Measurements from ENCODE around the gene ACOT7. TPM values are rescaled to one million over a fixed set of nuclear protein-coding genes. Genes with fewer than 3 reads are reported as not detected.

Gene ACOT7
- total RNA-seq, 1 experiment from 2014 or later, result 120 TPM

DNA sequence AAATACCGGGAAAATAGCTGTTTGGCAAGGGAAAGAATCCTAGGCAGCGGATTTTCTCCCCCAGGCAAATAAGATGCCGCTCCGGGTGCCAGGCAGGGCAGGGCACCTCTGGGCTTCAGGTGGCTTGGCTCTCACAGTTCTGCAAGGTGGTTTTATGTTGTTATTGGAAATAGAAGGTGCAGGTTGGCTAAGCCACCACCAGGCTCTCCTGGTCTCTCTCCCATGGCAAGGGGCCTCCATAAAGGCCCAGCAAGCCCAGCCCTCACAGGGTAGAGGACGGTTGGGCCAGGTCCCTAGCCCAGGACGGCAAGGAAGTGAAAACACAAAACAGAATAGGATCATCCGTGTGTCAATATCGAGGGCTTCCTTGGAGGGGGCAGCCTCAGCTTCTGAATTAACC is 95.0 kb downstream of the ACOT7 start:
- in situ Hi-C loops (cut with HindIII; ENCODE audit: low pct_unique_long_range_greater_than_20kb, low sequenced_read_pairs) (no loop called here), intact Hi-C loops (cut with micrococcal nuclease; ENCODE audit: unreplicated experiment) (no loop called here)
- BruUV-seq (replicated peaks), result no TSS peak
- no peak for DNase-seq (ENCODE audit: low read depth, low spot score)
- Histone ChIP-seq H3K27ac (ENCODE audit: low read length) (no peak overlapping the region), H3K4me1 (ENCODE audit: control insufficient read depth, insufficient read depth, low read length) (no peaks in the 10 kb centered on the region), H3K4me3 (ENCODE audit: low read depth in 2 of 2, low read length in 2 of 2) (no peak overlapping the region), H3K9me3 (ENCODE audit: control insufficient read depth, insufficient read depth, low read depth, low read length) (no peaks in the 10 kb centered on the region), H3K27me3 (ENCODE audit: control insufficient read depth, insufficient read depth, low read length) (no peaks in the 10 kb centered on the region), H3K36me3 (ENCODE audit: control insufficient read depth, insufficient read depth, low read length) (no peaks in the 10 kb centered on the region)
- ChIA-PET POLR2A (no interaction called here), CTCF (no interaction called here)
- ATAC-seq, result peak; percentile 39; the same call in 1 of the 2 replicates
- TF ChIP-seq, protein P1, sequence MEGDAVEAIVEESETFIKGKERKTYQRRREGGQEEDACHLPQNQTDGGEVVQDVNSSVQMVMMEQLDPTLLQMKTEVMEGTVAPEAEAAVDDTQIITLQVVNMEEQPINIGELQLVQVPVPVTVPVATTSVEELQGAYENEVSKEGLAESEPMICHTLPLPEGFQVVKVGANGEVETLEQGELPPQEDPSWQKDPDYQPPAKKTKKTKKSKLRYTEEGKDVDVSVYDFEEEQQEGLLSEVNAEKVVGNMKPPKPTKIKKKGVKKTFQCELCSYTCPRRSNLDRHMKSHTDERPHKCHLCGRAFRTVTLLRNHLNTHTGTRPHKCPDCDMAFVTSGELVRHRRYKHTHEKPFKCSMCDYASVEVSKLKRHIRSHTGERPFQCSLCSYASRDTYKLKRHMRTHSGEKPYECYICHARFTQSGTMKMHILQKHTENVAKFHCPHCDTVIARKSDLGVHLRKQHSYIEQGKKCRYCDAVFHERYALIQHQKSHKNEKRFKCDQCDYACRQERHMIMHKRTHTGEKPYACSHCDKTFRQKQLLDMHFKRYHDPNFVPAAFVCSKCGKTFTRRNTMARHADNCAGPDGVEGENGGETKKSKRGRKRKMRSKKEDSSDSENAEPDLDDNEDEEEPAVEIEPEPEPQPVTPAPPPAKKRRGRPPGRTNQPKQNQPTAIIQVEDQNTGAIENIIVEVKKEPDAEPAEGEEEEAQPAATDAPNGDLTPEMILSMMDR (IDR thresholded peaks at IDR 0.05), result no peak
- TF ChIP-seq, protein P2, sequence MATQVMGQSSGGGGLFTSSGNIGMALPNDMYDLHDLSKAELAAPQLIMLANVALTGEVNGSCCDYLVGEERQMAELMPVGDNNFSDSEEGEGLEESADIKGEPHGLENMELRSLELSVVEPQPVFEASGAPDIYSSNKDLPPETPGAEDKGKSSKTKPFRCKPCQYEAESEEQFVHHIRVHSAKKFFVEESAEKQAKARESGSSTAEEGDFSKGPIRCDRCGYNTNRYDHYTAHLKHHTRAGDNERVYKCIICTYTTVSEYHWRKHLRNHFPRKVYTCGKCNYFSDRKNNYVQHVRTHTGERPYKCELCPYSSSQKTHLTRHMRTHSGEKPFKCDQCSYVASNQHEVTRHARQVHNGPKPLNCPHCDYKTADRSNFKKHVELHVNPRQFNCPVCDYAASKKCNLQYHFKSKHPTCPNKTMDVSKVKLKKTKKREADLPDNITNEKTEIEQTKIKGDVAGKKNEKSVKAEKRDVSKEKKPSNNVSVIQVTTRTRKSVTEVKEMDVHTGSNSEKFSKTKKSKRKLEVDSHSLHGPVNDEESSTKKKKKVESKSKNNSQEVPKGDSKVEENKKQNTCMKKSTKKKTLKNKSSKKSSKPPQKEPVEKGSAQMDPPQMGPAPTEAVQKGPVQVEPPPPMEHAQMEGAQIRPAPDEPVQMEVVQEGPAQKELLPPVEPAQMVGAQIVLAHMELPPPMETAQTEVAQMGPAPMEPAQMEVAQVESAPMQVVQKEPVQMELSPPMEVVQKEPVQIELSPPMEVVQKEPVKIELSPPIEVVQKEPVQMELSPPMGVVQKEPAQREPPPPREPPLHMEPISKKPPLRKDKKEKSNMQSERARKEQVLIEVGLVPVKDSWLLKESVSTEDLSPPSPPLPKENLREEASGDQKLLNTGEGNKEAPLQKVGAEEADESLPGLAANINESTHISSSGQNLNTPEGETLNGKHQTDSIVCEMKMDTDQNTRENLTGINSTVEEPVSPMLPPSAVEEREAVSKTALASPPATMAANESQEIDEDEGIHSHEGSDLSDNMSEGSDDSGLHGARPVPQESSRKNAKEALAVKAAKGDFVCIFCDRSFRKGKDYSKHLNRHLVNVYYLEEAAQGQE (IDR thresholded peaks at IDR 0.05; ENCODE audit: insufficient read depth in 1 of 2, low read depth in 2 of 2, low read length in 1 of 2), result no peak
- TF ChIP-seq POLR2AphosphoS5 (IDR thresholded peaks at IDR 0.05; ENCODE audit: low read depth, low read length), result no peak
- no peak for TF ChIP-seq TCF7L2 (IDR thresholded peaks at IDR 0.05; ENCODE audit: low read depth, low read length)
- TF ChIP-seq SIN3A (IDR thresholded peaks at IDR 0.05; ENCODE audit: borderline replicate concordance, insufficient read depth, low read depth, low read length), result no peak

DNA sequence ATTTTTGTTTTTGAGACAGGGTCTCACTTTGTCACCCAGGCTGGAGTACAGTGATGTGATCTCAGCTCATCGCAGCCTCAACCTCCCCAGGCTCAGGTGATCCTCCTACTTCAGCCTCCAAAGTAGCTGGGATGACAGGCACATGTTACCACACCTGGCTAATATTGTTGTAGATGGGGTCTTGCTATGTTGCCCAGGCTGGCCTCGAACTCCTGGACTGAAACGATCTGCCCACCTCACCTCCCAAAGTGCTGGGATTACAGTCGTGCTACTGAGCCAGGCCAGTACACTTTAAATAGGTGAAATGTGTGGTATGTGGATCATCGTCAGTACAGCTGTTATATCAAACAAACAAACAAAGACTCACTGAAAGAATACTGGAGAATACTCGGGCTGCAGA is 97.7 kb downstream of the ACOT7 start:
- intact Hi-C loops (cut with micrococcal nuclease; ENCODE audit: unreplicated experiment) (no loop called here), in situ Hi-C loops (cut with HindIII; ENCODE audit: low pct_unique_long_range_greater_than_20kb, low sequenced_read_pairs) (no loop called here)
- TF ChIP-seq TCF7L2 (IDR thresholded peaks at IDR 0.05; ENCODE audit: low read depth, low read length), result no peak
- TF ChIP-seq, protein P1 (IDR thresholded peaks at IDR 0.05), result no peak
- no peak for TF ChIP-seq POLR2AphosphoS5 (IDR thresholded peaks at IDR 0.05; ENCODE audit: low read depth, low read length)
- TF ChIP-seq, protein P2 (IDR thresholded peaks at IDR 0.05; ENCODE audit: insufficient read depth in 1 of 2, low read depth in 2 of 2, low read length in 1 of 2), result no peak
- no peak for TF ChIP-seq SIN3A (IDR thresholded peaks at IDR 0.05; ENCODE audit: borderline replicate concordance, insufficient read depth, low read depth, low read length)
- no peak overlapping the region for H3K4me3 ChIP-seq (ENCODE audit: low read depth in 2 of 2, low read length in 2 of 2)
- BruUV-seq (replicated peaks), result no TSS peak
- H3K4me1 ChIP-seq (ENCODE audit: control insufficient read depth, insufficient read depth, low read length), result no peaks in the 10 kb centered on the region
- H3K9me3 ChIP-seq (ENCODE audit: control insufficient read depth, insufficient read depth, low read depth, low read length), result no peaks in the 10 kb centered on the region
- DNase-seq (ENCODE audit: low read depth, low spot score), result no peak
- ChIA-PET POLR2A (no interaction called here), CTCF (interaction anchor here (0.6 kb wide), 1 partner anchor 92 kb away, joined by 3 read pairs; no protein-coding TSS in a partner anchor)
- no peak for ATAC-seq
- H3K27ac ChIP-seq (ENCODE audit: low read length), result no peak overlapping the region
- H3K36me3 ChIP-seq (ENCODE audit: control insufficient read depth, insufficient read depth, low read length), result no peaks in the 10 kb centered on the region
- H3K27me3 ChIP-seq (ENCODE audit: control insufficient read depth, insufficient read depth, low read length), result no peaks in the 10 kb centered on the region

Measured in Panc1 (cell line).